Upper lobe of left lung (tissue), 6 donors: ENCODE results near the gene MCUB. TPM values are rescaled to one million over a fixed set of nuclear protein-coding genes. Genes with fewer than 3 reads are reported as not detected.

Experiments
- ATAC-seq, 2 donors: fragments of 200-7000 bp; cut with Tn5 transposase; one replicate each; pipeline ENCODE4 v1.9.1; 2022; ENCODE audit warnings: mild to moderate bottlenecking in 2 of 2, moderate library complexity in 2 of 2; ENCODE audit not compliant: low FRiP score in 2 of 2
- DNase-seq, 2 donors: peaks; one replicate each; pipeline ENCODE4 v3.0.0-alpha.2; 2019 to 2020
- H3K27ac ChIP-seq, 4 donors: fragments of 200-600 bp; sonication (generic); one replicate each; pipeline ENCODE4 v1.5.1; 2016 to 2019
- H3K27me3 ChIP-seq, 4 donors: fragments of 200-600 bp; sonication (generic); one replicate each; pipeline ENCODE4 v1.5.1; 2017 to 2019
- H3K36me3 ChIP-seq, 4 donors: fragments of 200-600 bp; sonication (generic); one replicate each; pipeline ENCODE4 v1.5.1; 2016 to 2019
- H3K4me1 ChIP-seq, 4 donors: fragments of 200-600 bp; sonication (generic); one replicate each; pipeline ENCODE4 v1.5.1; 2018 to 2019
- H3K4me3 ChIP-seq, 4 donors: fragments of 200-600 bp; sonication (generic); one replicate each; pipeline ENCODE4 v1.5.1; 2017 to 2019; ENCODE audit warnings: mild to moderate bottlenecking in 2 of 4, moderate library complexity in 1 of 4
- H3K9me3 ChIP-seq, 4 donors: fragments of 200-600 bp; sonication (generic); one replicate each; pipeline ENCODE4 v1.5.1; 2018 to 2019
- CTCF ChIP-seq, 6 experiments: fragments of 450-650 bp in 4 of 6; fragments of 200-600 bp in 2 of 6; sonication (generic) in 2 of 6; IDR thresholded peaks; one replicate each; pipeline ENCODE4 v1.5.1; 2016 to 2019; ENCODE audit warnings: antibody characterized with exemption in 6 of 6
- EP300 ChIP-seq, 4 donors: sonication (generic); formaldehyde crosslinking; IDR thresholded peaks; one replicate each; pipeline ENCODE4 v1.5.1; 2017; ENCODE audit warnings: antibody characterized with exemption in 4 of 4, control low read depth in 2 of 4
- POLR2A ChIP-seq, 4 donors: fragments of 450-650 bp; IDR thresholded peaks; one replicate each; pipeline ENCODE4 v1.5.1; 2016 to 2017; ENCODE audit warnings: antibody characterized with exemption in 4 of 4, mild to moderate bottlenecking in 2 of 4
- POLR2AphosphoS5 ChIP-seq, 2 donors: sonication (generic); formaldehyde crosslinking; IDR thresholded peaks; one replicate each; pipeline ENCODE4 v1.5.1; 2017; ENCODE audit warnings: antibody characterized with exemption in 2 of 2
- WGBS, 2 donors: methylation state at CpG; one replicate each; pipeline ENCODE4 v1.1.5; 2017 to 2018; 5-methylcytosine and 5-hydroxymethylcytosine counted together
- total RNA-seq, 6 donors: library from RNA; depleted of rRNA in 4 of 6; stranded (reverse); fragments of >200 nt in 4 of 6; gene quantifications; one replicate each; pipeline versions ENCODE4 v1.1.0 to v1.2.1, GENCODE V29; 2016 to 2021
- donor health status: DM: no; HTN: no; CAD: no; lungs with moderate emphysema.
- donor health status: DM: no; HTN: yes; CAD: no; lungs with severe emphysema.

The MCUB gene
- total RNA-seq, 6 donors from 2014 or later = 8.8 to 37.9 (median 19.4) TPM

- WGBS, 2 donors = 88 to 93% methylated on average over 2 of the region's 2 CpGs
Measured at GRCh38 chr4:109615742-109616141, 55.7 kb downstream of the MCUB start.

GRCh38 chr4:109616243-109616642 lies 56.2 kb downstream of the MCUB start:
- H3K4me1 ChIP-seq = no peaks in the 10 kb centered on the region
- TF ChIP-seq POLR2AphosphoS5 (IDR thresholded peaks at IDR 0.05) (no peak), POLR2A (IDR thresholded peaks at IDR 0.05) (no peak), EP300 (IDR thresholded peaks at IDR 0.05) (no peak)
- H3K27me3 ChIP-seq = no peaks in the 10 kb centered on the region
- H3K4me3 ChIP-seq = no peak overlapping the region
- 73 to 87% methylated on average over 1 of the region's 1 CpG for WGBS, 2 donors
- ATAC-seq (no peak), DNase-seq (no peak)
- no peaks in the 10 kb centered on the region for H3K9me3 ChIP-seq
- H3K36me3 ChIP-seq = no peaks in the 10 kb centered on the region
- H3K27ac ChIP-seq = no peak overlapping the region

More at GRCh38 chr4:109615742-109616141, 55.7 kb downstream of the MCUB start:
- TF ChIP-seq POLR2AphosphoS5 (IDR thresholded peaks at IDR 0.05) = no peak
- TF ChIP-seq POLR2A (IDR thresholded peaks at IDR 0.05) = no peak
- no peak for TF ChIP-seq EP300 (IDR thresholded peaks at IDR 0.05)
- TF ChIP-seq CTCF (IDR thresholded peaks at IDR 0.05) = no peak
- no peaks in the 10 kb centered on the region for H3K27me3 ChIP-seq
- H3K9me3 ChIP-seq = no peaks in the 10 kb centered on the region
- no peak overlapping the region for H3K27ac ChIP-seq
- H3K36me3 ChIP-seq = no peaks in the 10 kb centered on the region
- ATAC-seq (no peak), DNase-seq (no peak)
- no peak overlapping the region for H3K4me3 ChIP-seq
- H3K4me1 ChIP-seq = peaks cover 0 to 4% (median 0%) of the 10 kb centered on the region in 4 donors

- DNase-seq = no peak
- TF ChIP-seq CTCF (IDR thresholded peaks at IDR 0.05) (no peak), EP300 (IDR thresholded peaks at IDR 0.05) (no peak), POLR2A (IDR thresholded peaks at IDR 0.05) (no peak), POLR2AphosphoS5 (IDR thresholded peaks at IDR 0.05) (no peak)
- no peaks in the 10 kb centered on the region for H3K4me1 ChIP-seq
- WGBS, 2 donors = 92 to 93% methylated on average over 7 of the region's 7 CpGs
- ATAC-seq = no peak
- H3K27ac ChIP-seq = no peak overlapping the region
- H3K4me3 ChIP-seq = no peak overlapping the region
- no peaks in the 10 kb centered on the region for H3K9me3 ChIP-seq
- H3K36me3 ChIP-seq = no peaks in the 10 kb centered on the region
- H3K27me3 ChIP-seq = no peaks in the 10 kb centered on the region
Measured at GRCh38 chr4:109622626-109623025, 62.6 kb downstream of the MCUB start.

GRCh38 chr4:109624536-109624935 lies 64.5 kb downstream of the MCUB start:
- ATAC-seq = no peak
- Histone ChIP-seq H3K27ac (no peak overlapping the region), H3K9me3 (no peaks in the 10 kb centered on the region), H3K4me3 (no peak overlapping the region), H3K36me3 (no peaks in the 10 kb centered on the region), H3K27me3 (no peaks in the 10 kb centered on the region), H3K4me1 (no peaks in the 10 kb centered on the region)
- DNase-seq = no peak
- no peak for TF ChIP-seq EP300 (IDR thresholded peaks at IDR 0.05)
- no peak for TF ChIP-seq CTCF (IDR thresholded peaks at IDR 0.05)
- TF ChIP-seq POLR2A (IDR thresholded peaks at IDR 0.05) = no peak
- WGBS, 2 donors = 80 to 84% methylated on average over 2 of the region's 2 CpGs

GRCh38 chr4:109627361-109627760 lies 67.3 kb downstream of the MCUB start:
- ATAC-seq = no peak
- H3K4me3 ChIP-seq = no peak overlapping the region
- 82 to 88% methylated on average over 4 of the region's 4 CpGs for WGBS, 2 donors

More at GRCh38 chr4:109627361-109627760, 67.3 kb downstream of the MCUB start:
- peaks cover 0 to 4% (median 2%) of the 10 kb centered on the region in 4 donors for H3K4me1 ChIP-seq
- no peaks in the 10 kb centered on the region for H3K36me3 ChIP-seq
- no peaks in the 10 kb centered on the region for H3K9me3 ChIP-seq
- DNase-seq = no peak
- no peaks in the 10 kb centered on the region for H3K27me3 ChIP-seq
- TF ChIP-seq POLR2A (IDR thresholded peaks at IDR 0.05) = no peak
- TF ChIP-seq POLR2AphosphoS5 (IDR thresholded peaks at IDR 0.05) = no peak
- TF ChIP-seq EP300 (IDR thresholded peaks at IDR 0.05) = no peak
- TF ChIP-seq CTCF (IDR thresholded peaks at IDR 0.05) = no peak
- no peak overlapping the region for H3K27ac ChIP-seq
